WTC11 (cell line): ENCODE data around the gene TCF7. TPM values are rescaled to one million over a fixed set of nuclear protein-coding genes. Genes with fewer than 3 reads are reported as not detected.

ENCODE experiments used
- ATAC-seq: fragments of 200-7000 bp; cut with Tn5 transposase; 2 replicates; pipeline ENCODE4 v1.10.0; 2021; ENCODE audit warnings: mild to moderate bottlenecking, moderate library complexity
- CTCF ChIA-PET: fragments of 300-600 bp; sonication (Branson Sonifier 250); formaldehyde crosslinking; loops from one replicate; lab custom pipeline; 2021; ENCODE audit warnings: antibody characterized with exemption; lab: Charles Lee
- POLR2A ChIA-PET: fragments of 350-600 bp; sonication (Branson Sonifier 250); formaldehyde crosslinking; loops from one replicate; lab custom pipeline; 2021; ENCODE audit warnings: antibody characterized with exemption; lab: Charles Lee
- DNase-seq: peaks from one replicate; pipeline ENCODE4 v3.0.0; 2021; ENCODE audit warnings: low spot score
- H3K27ac Mint-ChIP-seq: 2 replicates; pipeline ENCODE4 v1.8.0; 2021; ENCODE audit warnings: mixed read lengths
- H3K27me3 Mint-ChIP-seq: 2 replicates; pipeline ENCODE4 v1.8.0; 2021; ENCODE audit warnings: low read depth, mild to moderate bottlenecking, moderate library complexity, mixed read lengths
- H3K36me3 Mint-ChIP-seq: 2 replicates; pipeline ENCODE4 v1.8.0; 2021; ENCODE audit warnings: mixed read lengths
- H3K4me1 Mint-ChIP-seq: 2 replicates; pipeline ENCODE4 v1.8.0; 2022; ENCODE audit warnings: mixed read lengths
- H3K4me3 Mint-ChIP-seq: 2 replicates; pipeline ENCODE4 v1.8.0; 2021; ENCODE audit warnings: mild to moderate bottlenecking, moderate library complexity, mixed read lengths
- H3K9me3 Mint-ChIP-seq: 2 replicates; pipeline ENCODE4 v1.8.0; 2021; ENCODE audit warnings: mixed read lengths
- ERG ChIP-seq: fragments of 250-450 bp; sonication (Bioruptor Pico); IDR thresholded peaks from 2 replicates; pipeline ENCODE4 v1.8.0; 2021; ENCODE audit warnings: mild to moderate bottlenecking
- ETV6 ChIP-seq: sonication (generic); formaldehyde crosslinking; IDR thresholded peaks from 2 replicates; pipeline ENCODE4 v1.8.1; 2022; ENCODE audit warnings: mild to moderate bottlenecking, missing genetic modification reagents
- FOXK1 ChIP-seq: sonication (generic); formaldehyde crosslinking; IDR thresholded peaks from 2 replicates; pipeline ENCODE4 v1.8.0; 2022; ENCODE audit warnings: mild to moderate bottlenecking, moderate library complexity, missing genetic modification reagents
- IRF2 ChIP-seq: sonication (generic); formaldehyde crosslinking; IDR thresholded peaks from 2 replicates; pipeline ENCODE4 v1.8.0; 2022; ENCODE audit warnings: low read depth, missing genetic modification reagents, borderline replicate concordance
- JAZF1 ChIP-seq: fragments of 250-450 bp; sonication (Bioruptor Pico); IDR thresholded peaks from 2 replicates; pipeline ENCODE4 v1.9.0; 2021; ENCODE audit warnings: moderate library complexity, mild to moderate bottlenecking, inconsistent platforms
- MYBL2 ChIP-seq: sonication (generic); formaldehyde crosslinking; IDR thresholded peaks from 2 replicates; pipeline ENCODE4 v1.8.1; 2023; ENCODE audit warnings: mild to moderate bottlenecking, moderate library complexity, missing genetic modification reagents
- PRRX2 ChIP-seq: fragments of 250-450 bp; sonication (Bioruptor Pico); IDR thresholded peaks from 2 replicates; pipeline ENCODE4 v1.8.0; 2021; ENCODE audit warnings: mild to moderate bottlenecking
- RELA ChIP-seq: sonication (generic); formaldehyde crosslinking; IDR thresholded peaks from 2 replicates; pipeline ENCODE4 v1.8.1; 2022; ENCODE audit warnings: missing genetic modification reagents, mild to moderate bottlenecking, borderline replicate concordance
- RORB ChIP-seq: fragments of 250-450 bp; sonication (Bioruptor Pico); IDR thresholded peaks from 2 replicates; pipeline ENCODE4 v1.9.0; 2021; ENCODE audit warnings: mild to moderate bottlenecking
- SOX15 ChIP-seq: fragments of 250-450 bp; sonication (Bioruptor Pico); IDR thresholded peaks from 2 replicates; pipeline ENCODE4 v1.9.0; 2021; ENCODE audit warnings: mild to moderate bottlenecking
- TCF7 ChIP-seq: sonication (generic); formaldehyde crosslinking; IDR thresholded peaks from 2 replicates; pipeline ENCODE4 v1.8.0; 2022; ENCODE audit warnings: mild to moderate bottlenecking, low read depth, missing genetic modification reagents, moderate library complexity
- ZBTB21 ChIP-seq: sonication (generic); formaldehyde crosslinking; IDR thresholded peaks from 2 replicates; pipeline ENCODE4 v1.8.1; 2023; ENCODE audit warnings: mild to moderate bottlenecking, missing genetic modification reagents, borderline replicate concordance
- ZMAT4 ChIP-seq: fragments of 250-450 bp; sonication (Bioruptor Pico); IDR thresholded peaks from 2 replicates; pipeline ENCODE4 v1.9.0; 2021; ENCODE audit warnings: mild to moderate bottlenecking
- ZNF138 ChIP-seq: sonication (generic); formaldehyde crosslinking; conservative IDR thresholded peaks from 2 replicates; pipeline ENCODE4 v1.8.1; 2022; ENCODE audit warnings: mild to moderate bottlenecking, moderate library complexity, missing genetic modification reagents
- ZNF263 ChIP-seq: sonication (generic); formaldehyde crosslinking; IDR thresholded peaks from 2 replicates; pipeline ENCODE4 v1.8.1; 2022; ENCODE audit warnings: low read depth, mild to moderate bottlenecking, moderate library complexity, missing genetic modification reagents
- ZNF423 ChIP-seq: fragments of 250-450 bp; sonication (Bioruptor Pico); IDR thresholded peaks from 2 replicates; pipeline ENCODE4 v2.1.2; 2022; ENCODE audit warnings: mild to moderate bottlenecking, moderate library complexity
- ZNF512 ChIP-seq: sonication (generic); formaldehyde crosslinking; IDR thresholded peaks from 2 replicates; pipeline ENCODE4 v1.8.1; 2022; ENCODE audit warnings: missing genetic modification reagents, borderline replicate concordance
- total RNA-seq: library from RNA; stranded (reverse); gene quantifications from 3 replicates; pipeline ENCODE4 v1.2.3, GENCODE V29; 2021
- TF ChIP-seq, protein P1 (sequence below): fragments of 200-600 bp; IDR thresholded peaks from 2 replicates; pipeline ENCODE4 v1.8.0; 2022; ENCODE audit warnings: antibody characterized with exemption
- TF ChIP-seq, protein P2 (sequence below): fragments of 250-450 bp; sonication (Bioruptor Pico); conservative IDR thresholded peaks from 2 replicates; pipeline ENCODE4 v1.9.0; 2021; ENCODE audit warnings: mild to moderate bottlenecking
- TF ChIP-seq, protein P3 (sequence below): sonication (generic); formaldehyde crosslinking; conservative IDR thresholded peaks from 2 replicates; pipeline ENCODE4 v1.8.1; 2023; ENCODE audit warnings: mild to moderate bottlenecking, low read depth, missing genetic modification reagents, moderate library complexity
- TF ChIP-seq, protein P4 (sequence below): sonication (generic); formaldehyde crosslinking; IDR thresholded peaks from 2 replicates; pipeline ENCODE4 v1.8.1; 2023; ENCODE audit warnings: mild to moderate bottlenecking, missing genetic modification reagents, moderate library complexity

TCF7 gene
- total RNA-seq, 1 experiment from 2014 or later = 11.3 TPM

DNA sequence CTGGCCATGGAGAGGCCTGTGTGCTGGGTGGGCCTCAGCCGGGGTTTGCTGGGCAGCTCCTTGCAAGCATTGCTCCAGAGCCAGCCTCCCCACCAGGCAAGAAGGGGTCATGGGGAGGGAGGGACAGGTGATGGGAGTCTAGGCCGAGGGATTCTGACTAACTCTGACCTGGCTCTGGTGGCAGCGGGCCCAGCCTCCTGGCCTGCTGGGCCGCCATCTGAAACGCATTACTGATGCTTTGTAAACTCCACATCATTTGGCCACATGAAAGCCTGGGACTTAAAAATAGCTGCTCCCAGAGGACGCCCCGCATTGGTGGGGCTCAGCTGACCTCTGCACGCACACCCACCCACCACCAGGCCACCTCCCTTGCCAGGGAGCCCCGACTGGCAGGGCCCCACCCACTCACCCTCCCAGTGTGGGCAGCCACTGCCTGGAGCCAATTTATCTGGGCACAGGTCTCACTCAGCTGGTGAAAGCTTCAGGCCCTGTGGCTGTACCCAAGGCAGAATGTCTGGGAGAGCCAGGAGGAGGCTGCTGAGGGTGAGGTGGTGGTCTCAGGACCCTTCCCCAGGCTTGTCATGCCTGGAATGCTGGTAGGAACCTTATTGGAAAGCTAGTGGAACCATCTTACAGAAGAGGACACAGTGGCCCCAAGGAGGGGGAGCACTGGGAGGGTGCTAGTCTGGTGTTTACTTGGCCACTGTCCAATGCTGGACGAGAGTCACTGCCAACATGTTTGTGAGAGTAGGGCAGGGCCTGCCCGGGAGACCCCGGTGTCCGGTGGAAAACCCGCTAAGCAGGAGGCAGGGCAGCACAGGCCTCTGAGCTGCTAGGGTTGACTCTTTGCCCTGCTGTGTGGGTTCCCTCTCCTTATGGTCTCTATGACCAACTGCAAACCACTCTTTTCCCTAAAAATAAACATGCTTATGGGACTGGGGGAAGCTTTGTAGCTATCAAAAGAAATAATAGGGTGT lies 10.8 kb downstream of the TCF7 start (continued):
- TF ChIP-seq RORB (no peak), ERG (no peak)
- TF ChIP-seq, protein P1, sequence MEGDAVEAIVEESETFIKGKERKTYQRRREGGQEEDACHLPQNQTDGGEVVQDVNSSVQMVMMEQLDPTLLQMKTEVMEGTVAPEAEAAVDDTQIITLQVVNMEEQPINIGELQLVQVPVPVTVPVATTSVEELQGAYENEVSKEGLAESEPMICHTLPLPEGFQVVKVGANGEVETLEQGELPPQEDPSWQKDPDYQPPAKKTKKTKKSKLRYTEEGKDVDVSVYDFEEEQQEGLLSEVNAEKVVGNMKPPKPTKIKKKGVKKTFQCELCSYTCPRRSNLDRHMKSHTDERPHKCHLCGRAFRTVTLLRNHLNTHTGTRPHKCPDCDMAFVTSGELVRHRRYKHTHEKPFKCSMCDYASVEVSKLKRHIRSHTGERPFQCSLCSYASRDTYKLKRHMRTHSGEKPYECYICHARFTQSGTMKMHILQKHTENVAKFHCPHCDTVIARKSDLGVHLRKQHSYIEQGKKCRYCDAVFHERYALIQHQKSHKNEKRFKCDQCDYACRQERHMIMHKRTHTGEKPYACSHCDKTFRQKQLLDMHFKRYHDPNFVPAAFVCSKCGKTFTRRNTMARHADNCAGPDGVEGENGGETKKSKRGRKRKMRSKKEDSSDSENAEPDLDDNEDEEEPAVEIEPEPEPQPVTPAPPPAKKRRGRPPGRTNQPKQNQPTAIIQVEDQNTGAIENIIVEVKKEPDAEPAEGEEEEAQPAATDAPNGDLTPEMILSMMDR = no peak

GRCh38 chr5:134127376-134127861 lies 12.9 kb downstream of the TCF7 start:
- POLR2A ChIA-PET = no interaction called here
- no peaks in the 10 kb centered on the region for H3K9me3 Mint-ChIP-seq
- CTCF ChIA-PET = interaction anchor here (0.7 to 3.1 kb wide), 6 partner anchors 10 to 336 kb away, joined by 3 to 22 read pairs (median 4); no protein-coding TSS in a partner anchor
- H3K4me1 Mint-ChIP-seq = peaks cover 2% of the 10 kb centered on the region
- no peaks in the 10 kb centered on the region for H3K27me3 Mint-ChIP-seq
- H3K4me3 Mint-ChIP-seq = no peak overlapping the region
- TF ChIP-seq ZNF512 (no peak), SOX15 (CRISPR knock-in tag) (no peak), ZNF138 (CRISPR knock-in tag) (no peak), FOXK1 (CRISPR knock-in tag) (no peak), JAZF1 (CRISPR knock-in tag) (no peak), ETV6 (CRISPR knock-in tag) (no peak), TCF7 (no peak), PRRX2 (CRISPR knock-in tag) (no peak), ZMAT4 (CRISPR knock-in tag) (no peak), MYBL2 (CRISPR knock-in tag) (no peak)
- TF ChIP-seq, protein P2, sequence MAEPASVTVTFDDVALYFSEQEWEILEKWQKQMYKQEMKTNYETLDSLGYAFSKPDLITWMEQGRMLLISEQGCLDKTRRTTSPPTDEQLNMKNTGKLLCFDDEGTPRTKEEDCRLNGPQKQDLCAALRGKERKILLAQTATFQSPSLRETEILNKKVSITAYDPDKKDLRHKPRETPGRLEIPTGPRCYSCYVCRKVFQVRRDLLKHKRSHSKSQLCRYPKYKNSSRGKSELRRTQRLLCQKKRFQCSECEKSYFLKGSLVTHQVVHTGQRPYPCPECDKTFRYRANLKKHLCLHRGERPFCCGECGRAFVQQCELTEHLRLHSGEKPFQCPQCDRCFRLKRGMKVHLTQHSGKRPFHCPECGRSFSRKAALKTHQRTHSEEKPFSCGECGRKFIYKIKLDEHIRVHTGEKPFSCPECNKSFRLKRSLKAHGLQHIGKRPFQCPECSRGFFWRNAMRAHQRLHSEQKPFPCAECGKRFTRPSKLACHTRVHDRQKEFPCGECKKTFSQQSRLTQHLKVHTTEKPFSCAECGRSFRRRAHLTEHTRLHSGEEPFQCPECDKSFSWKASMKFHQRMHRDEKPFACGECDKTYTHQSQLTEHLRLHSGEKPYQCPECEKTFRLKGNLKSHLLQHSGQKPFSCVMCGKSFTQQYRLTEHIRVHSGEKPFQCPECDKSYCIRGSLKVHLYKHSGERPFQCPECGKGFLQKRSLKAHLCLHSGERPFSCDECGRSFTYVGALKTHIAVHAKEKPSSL (CRISPR knock-in tag) = no peak
- DNase-seq (no peak), ATAC-seq (no peak)
- no peak overlapping the region for H3K27ac Mint-ChIP-seq
- no peaks in the 10 kb centered on the region for H3K36me3 Mint-ChIP-seq

DNA sequence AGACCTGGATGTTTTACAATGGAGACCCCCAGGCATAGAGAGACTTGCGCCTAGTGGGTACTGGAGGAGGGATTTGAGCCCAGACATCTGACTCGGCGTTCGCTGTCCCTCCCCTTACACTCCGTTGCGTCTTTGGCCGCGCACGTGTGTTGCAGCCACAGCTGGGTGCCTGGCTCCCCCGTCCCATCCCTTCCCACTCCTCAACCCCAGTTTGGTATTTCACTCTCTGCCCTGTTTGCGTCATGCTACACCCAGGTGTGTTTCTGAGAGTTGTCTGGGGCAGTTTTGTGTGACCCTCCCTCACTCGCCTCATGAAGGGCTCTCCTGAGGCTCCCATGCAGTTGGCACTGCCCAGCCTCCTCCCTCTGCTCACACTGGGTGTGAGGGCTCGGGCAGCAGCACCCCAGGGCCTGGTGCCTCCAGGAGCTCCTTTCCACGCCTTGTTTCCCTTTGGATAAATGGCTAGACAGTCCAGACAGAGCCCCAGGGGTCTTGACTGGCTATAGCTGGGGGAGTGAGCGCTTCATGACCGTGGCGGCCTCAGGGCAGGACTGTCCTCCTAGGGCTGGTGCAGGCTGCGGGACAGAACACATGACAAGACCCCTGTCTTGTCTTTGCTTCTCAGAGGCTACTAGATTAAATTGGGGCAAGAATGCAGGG lies 13.6 kb downstream of the TCF7 start:
- Mint-ChIP-seq H3K4me3 (no peak overlapping the region), H3K27ac (no peak overlapping the region), H3K27me3 (no peaks in the 10 kb centered on the region), H3K36me3 (no peaks in the 10 kb centered on the region), H3K4me1 (peaks cover 8% of the 10 kb centered on the region), H3K9me3 (no peaks in the 10 kb centered on the region)
- POLR2A ChIA-PET = no interaction called here
- CTCF ChIA-PET = interaction anchor here (1.4 to 3.1 kb wide), 3 partner anchors 12 to 88 kb away, joined by 3 to 22 read pairs (median 11); no protein-coding TSS in a partner anchor
- ATAC-seq (no peak), DNase-seq (no peak)
- TF ChIP-seq, protein P3, sequence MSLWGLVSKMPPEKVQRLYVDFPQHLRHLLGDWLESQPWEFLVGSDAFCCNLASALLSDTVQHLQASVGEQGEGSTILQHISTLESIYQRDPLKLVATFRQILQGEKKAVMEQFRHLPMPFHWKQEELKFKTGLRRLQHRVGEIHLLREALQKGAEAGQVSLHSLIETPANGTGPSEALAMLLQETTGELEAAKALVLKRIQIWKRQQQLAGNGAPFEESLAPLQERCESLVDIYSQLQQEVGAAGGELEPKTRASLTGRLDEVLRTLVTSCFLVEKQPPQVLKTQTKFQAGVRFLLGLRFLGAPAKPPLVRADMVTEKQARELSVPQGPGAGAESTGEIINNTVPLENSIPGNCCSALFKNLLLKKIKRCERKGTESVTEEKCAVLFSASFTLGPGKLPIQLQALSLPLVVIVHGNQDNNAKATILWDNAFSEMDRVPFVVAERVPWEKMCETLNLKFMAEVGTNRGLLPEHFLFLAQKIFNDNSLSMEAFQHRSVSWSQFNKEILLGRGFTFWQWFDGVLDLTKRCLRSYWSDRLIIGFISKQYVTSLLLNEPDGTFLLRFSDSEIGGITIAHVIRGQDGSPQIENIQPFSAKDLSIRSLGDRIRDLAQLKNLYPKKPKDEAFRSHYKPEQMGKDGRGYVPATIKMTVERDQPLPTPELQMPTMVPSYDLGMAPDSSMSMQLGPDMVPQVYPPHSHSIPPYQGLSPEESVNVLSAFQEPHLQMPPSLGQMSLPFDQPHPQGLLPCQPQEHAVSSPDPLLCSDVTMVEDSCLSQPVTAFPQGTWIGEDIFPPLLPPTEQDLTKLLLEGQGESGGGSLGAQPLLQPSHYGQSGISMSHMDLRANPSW (CRISPR knock-in tag) = no peak
- no peak for TF ChIP-seq RELA
- TF ChIP-seq IRF2 (CRISPR knock-in tag) = no peak
- no peak for TF ChIP-seq ZNF423 (CRISPR knock-in tag)
- no peak for TF ChIP-seq ZBTB21
- TF ChIP-seq, protein P4, sequence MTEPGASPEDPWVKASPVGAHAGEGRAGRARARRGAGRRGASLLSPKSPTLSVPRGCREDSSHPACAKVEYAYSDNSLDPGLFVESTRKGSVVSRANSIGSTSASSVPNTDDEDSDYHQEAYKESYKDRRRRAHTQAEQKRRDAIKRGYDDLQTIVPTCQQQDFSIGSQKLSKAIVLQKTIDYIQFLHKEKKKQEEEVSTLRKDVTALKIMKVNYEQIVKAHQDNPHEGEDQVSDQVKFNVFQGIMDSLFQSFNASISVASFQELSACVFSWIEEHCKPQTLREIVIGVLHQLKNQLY (CRISPR knock-in tag) = no peak
- TF ChIP-seq ZNF263 (CRISPR knock-in tag) = no peak
- no peak for TF ChIP-seq FOXK1 (CRISPR knock-in tag)
